Lower leg skin (tissue), 4 donors: Measurements from ENCODE around the gene SCUBE1. TPM values are rescaled to one million over a fixed set of nuclear protein-coding genes. Genes with fewer than 3 reads are reported as not detected.

Experiments
- DNase-seq, 2 donors: peaks; one replicate each; pipeline ENCODE4 v3.0.0-alpha.2; 2019; ENCODE audit warnings: low spot score in 2 of 2
- H3K4me3 ChIP-seq: fragments of 200-600 bp; sonication (generic); 2 replicates; pipeline ENCODE4 v1.5.1; 2017; ENCODE audit warnings: mild to moderate bottlenecking, low read depth; ENCODE audit not compliant: poor library complexity, severe bottlenecking
- CTCF ChIP-seq, 3 donors: fragments of 450-650 bp; IDR thresholded peaks; one replicate each; pipeline ENCODE4 v1.5.1; 2016; ENCODE audit warnings: antibody characterized with exemption in 3 of 3, mild to moderate bottlenecking in 3 of 3, moderate library complexity in 2 of 3
- POLR2A ChIP-seq, 2 donors: fragments of 450-650 bp; IDR thresholded peaks; one replicate each; pipeline ENCODE4 v1.6.1; 2016 to 2017; ENCODE audit warnings: antibody characterized with exemption in 2 of 2, mild to moderate bottlenecking in 1 of 2, moderate library complexity in 1 of 2
- WGBS, 2 donors: methylation state at CpG; one replicate each; pipeline ENCODE4 v1.1.5; 2018; 5-methylcytosine and 5-hydroxymethylcytosine counted together
- intact Hi-C: fragments of 100-400 bp; cut with DNase I; formaldehyde crosslinking; loops from one replicate; pipeline ENCODE4 v1.15.0; 2023; ENCODE audit warnings: low total_unique reads
- total RNA-seq, 4 donors: library from RNA; depleted of rRNA; stranded (reverse); fragments of >200 nt; gene quantifications; one replicate each; pipeline ENCODE4 v1.1.0, GENCODE V29; 2016

SCUBE1 gene
- total RNA-seq, 4 donors from 2014 or later = 0.20 to 1.1 (median 0.28) TPM

GRCh38 chr22:43231724-43232034, 111.5 kb downstream of the SCUBE1 start:
- no peak overlapping the region for H3K4me3 ChIP-seq
- intact Hi-C loops = no loop called here
- WGBS, 2 donors = 80 to 82% methylated on average over 13 to 15 of the region's 15 CpGs
- TF ChIP-seq POLR2A (IDR thresholded peaks at IDR 0.05) (no peak), CTCF (IDR thresholded peaks at IDR 0.05) (no peak)
- no peak for DNase-seq

- H3K4me3 ChIP-seq = no peak overlapping the region
- DNase-seq = peak in 1 of 2 donors; percentile 21
- TF ChIP-seq CTCF (IDR thresholded peaks at IDR 0.05) (no peak), POLR2A (IDR thresholded peaks at IDR 0.05) (no peak)
- 17 to 18% methylated on average over 21 to 23 of the region's 23 CpGs for WGBS, 2 donors
- intact Hi-C loops = no loop called here
Observed at GRCh38 chr22:43230971-43231723, 112.0 kb downstream of the SCUBE1 start.

- no peak for TF ChIP-seq POLR2A (IDR thresholded peaks at IDR 0.05)
- TF ChIP-seq CTCF (IDR thresholded peaks at IDR 0.05) = no peak
- H3K4me3 ChIP-seq = no peak overlapping the region
- DNase-seq = no peak
- intact Hi-C loops = no loop called here
- 61 to 80% methylated on average over 5 to 9 of the region's 9 CpGs for WGBS, 2 donors
Observed at GRCh38 chr22:43230571-43230970, 112.6 kb downstream of the SCUBE1 start.

- no peak for DNase-seq
- 85 to 92% methylated on average over 17 to 19 of the region's 19 CpGs for WGBS, 2 donors
- TF ChIP-seq POLR2A (IDR thresholded peaks at IDR 0.05) (no peak), CTCF (IDR thresholded peaks at IDR 0.05) (no peak)
- intact Hi-C loops = no loop called here
- H3K4me3 ChIP-seq = no peak overlapping the region
Observed at GRCh38 chr22:43228863-43229262, 114.3 kb downstream of the SCUBE1 start.

- no peak for DNase-seq
- intact Hi-C loops = no loop called here
- no peak overlapping the region for H3K4me3 ChIP-seq
- TF ChIP-seq CTCF (IDR thresholded peaks at IDR 0.05) (no peak), POLR2A (IDR thresholded peaks at IDR 0.05) (no peak)
- 79 to 84% methylated on average over 8 of the region's 8 CpGs for WGBS, 2 donors
Observed at GRCh38 chr22:43228330-43228729, 114.8 kb downstream of the SCUBE1 start.

GRCh38 chr22:43227239-43227630, 115.9 kb downstream of the SCUBE1 start:
- no peak for DNase-seq
- 51 to 53% methylated on average over 15 to 16 of the region's 17 CpGs for WGBS, 2 donors
- intact Hi-C loops = no loop called here

More at GRCh38 chr22:43227239-43227630, 115.9 kb downstream of the SCUBE1 start:
- H3K4me3 ChIP-seq = no peak overlapping the region
- TF ChIP-seq CTCF (IDR thresholded peaks at IDR 0.05) (no peak), POLR2A (IDR thresholded peaks at IDR 0.05) (no peak)
